WTC11 (cell line): ENCODE data around the gene LMAN2. TPM values are rescaled to one million over a fixed set of nuclear protein-coding genes. Genes with fewer than 3 reads are reported as not detected.

Source experiments
- AR ChIP-seq: fragments of 250-450 bp; sonication (Bioruptor Pico); IDR thresholded peaks from 2 replicates; pipeline ENCODE4 v1.9.0; 2021; ENCODE audit warnings: mild to moderate bottlenecking
- ATF1 ChIP-seq: sonication (generic); formaldehyde crosslinking; IDR thresholded peaks from 2 replicates; pipeline ENCODE4 v1.8.1; 2023; ENCODE audit warnings: mild to moderate bottlenecking, moderate library complexity, missing genetic modification reagents
- CREM ChIP-seq: sonication (generic); formaldehyde crosslinking; IDR thresholded peaks from 2 replicates; pipeline ENCODE4 v1.8.1; 2022; ENCODE audit warnings: mild to moderate bottlenecking, missing genetic modification reagents, moderate library complexity
- CTCF ChIP-seq: fragments of 200-600 bp; IDR thresholded peaks from 2 replicates; pipeline ENCODE4 v1.8.0; 2022; ENCODE audit warnings: antibody characterized with exemption
- FOXK1 ChIP-seq: sonication (generic); formaldehyde crosslinking; IDR thresholded peaks from 2 replicates; pipeline ENCODE4 v1.8.0; 2022; ENCODE audit warnings: mild to moderate bottlenecking, moderate library complexity, missing genetic modification reagents
- HMGA2 ChIP-seq: fragments of 250-450 bp; sonication (Bioruptor Pico); IDR thresholded peaks from 2 replicates; pipeline ENCODE4 v1.4.0; 2021; ENCODE audit warnings: mild to moderate bottlenecking, moderate library complexity
- IRF1 ChIP-seq: sonication (generic); formaldehyde crosslinking; IDR thresholded peaks from 2 replicates; pipeline ENCODE4 v1.8.0; 2023; ENCODE audit warnings: missing genetic modification reagents
- JAZF1 ChIP-seq: fragments of 250-450 bp; sonication (Bioruptor Pico); IDR thresholded peaks from 2 replicates; pipeline ENCODE4 v1.9.0; 2021; ENCODE audit warnings: moderate library complexity, mild to moderate bottlenecking, inconsistent platforms
- MLX ChIP-seq: sonication (generic); formaldehyde crosslinking; IDR thresholded peaks from 2 replicates; pipeline ENCODE4 v1.8.1; 2023; ENCODE audit warnings: mild to moderate bottlenecking, missing genetic modification reagents, moderate library complexity
- NFYB ChIP-seq: sonication (generic); formaldehyde crosslinking; conservative IDR thresholded peaks from 2 replicates; pipeline ENCODE4 v1.8.0; 2022; ENCODE audit warnings: low read depth, missing genetic modification reagents
- NR2C2 ChIP-seq: sonication (generic); formaldehyde crosslinking; IDR thresholded peaks from 2 replicates; pipeline ENCODE4 v1.8.0; 2022; ENCODE audit warnings: mild to moderate bottlenecking, missing genetic modification reagents
- PRDM15 ChIP-seq: sonication (generic); formaldehyde crosslinking; IDR thresholded peaks from 2 replicates; pipeline ENCODE4 v1.8.0; 2022; ENCODE audit warnings: missing genetic modification reagents
- PRRX2 ChIP-seq: fragments of 250-450 bp; sonication (Bioruptor Pico); IDR thresholded peaks from 2 replicates; pipeline ENCODE4 v1.8.0; 2021; ENCODE audit warnings: mild to moderate bottlenecking
- RORB ChIP-seq: fragments of 250-450 bp; sonication (Bioruptor Pico); IDR thresholded peaks from 2 replicates; pipeline ENCODE4 v1.9.0; 2021; ENCODE audit warnings: mild to moderate bottlenecking
- SMAD3 ChIP-seq: sonication (generic); formaldehyde crosslinking; IDR thresholded peaks from 2 replicates; pipeline ENCODE4 v1.8.0; 2022; ENCODE audit warnings: missing genetic modification reagents, mild to moderate bottlenecking, borderline replicate concordance
- SOX15 ChIP-seq: fragments of 250-450 bp; sonication (Bioruptor Pico); IDR thresholded peaks from 2 replicates; pipeline ENCODE4 v1.9.0; 2021; ENCODE audit warnings: mild to moderate bottlenecking
- TCF7 ChIP-seq: sonication (generic); formaldehyde crosslinking; IDR thresholded peaks from 2 replicates; pipeline ENCODE4 v1.8.0; 2022; ENCODE audit warnings: mild to moderate bottlenecking, low read depth, missing genetic modification reagents, moderate library complexity
- TEAD1 ChIP-seq: sonication (generic); formaldehyde crosslinking; IDR thresholded peaks from 2 replicates; pipeline ENCODE4 v1.8.0; 2022; ENCODE audit warnings: mild to moderate bottlenecking, missing genetic modification reagents
- ZNF138 ChIP-seq: sonication (generic); formaldehyde crosslinking; conservative IDR thresholded peaks from 2 replicates; pipeline ENCODE4 v1.8.1; 2022; ENCODE audit warnings: mild to moderate bottlenecking, moderate library complexity, missing genetic modification reagents
- ZNF263 ChIP-seq: sonication (generic); formaldehyde crosslinking; IDR thresholded peaks from 2 replicates; pipeline ENCODE4 v1.8.1; 2022; ENCODE audit warnings: low read depth, mild to moderate bottlenecking, moderate library complexity, missing genetic modification reagents
- ZNF281 ChIP-seq: sonication (generic); formaldehyde crosslinking; IDR thresholded peaks from 2 replicates; pipeline ENCODE4 v1.8.0; 2023; ENCODE audit warnings: mild to moderate bottlenecking, missing genetic modification reagents
- ZNF423 ChIP-seq: fragments of 250-450 bp; sonication (Bioruptor Pico); IDR thresholded peaks from 2 replicates; pipeline ENCODE4 v2.1.2; 2022; ENCODE audit warnings: mild to moderate bottlenecking, moderate library complexity
- ZNF671 ChIP-seq: fragments of 250-450 bp; sonication (Bioruptor Pico); IDR thresholded peaks from 2 replicates; pipeline ENCODE4 v1.8.0; 2021; ENCODE audit warnings: mild to moderate bottlenecking
- total RNA-seq: library from RNA; stranded (reverse); gene quantifications from 3 replicates; pipeline ENCODE4 v1.2.3, GENCODE V29; 2021
- TF ChIP-seq, protein P1 (sequence below): sonication (generic); formaldehyde crosslinking; IDR thresholded peaks from 2 replicates; pipeline ENCODE4 v1.8.1; 2022; ENCODE audit warnings: low read depth, missing genetic modification reagents, borderline replicate concordance

The LMAN2 gene
- total RNA-seq, 1 experiment from 2014 or later = 162 TPM

GRCh38 chr5:177303121-177303924 is 48.1 kb downstream of the LMAN2 start, which contains the start of the genes PRELID1 and RAB24 (continued):
- TF ChIP-seq NR2C2 = no peak
- TF ChIP-seq FOXK1 (CRISPR knock-in tag) = no peak; the same call in 1 of the 2 replicates
- TF ChIP-seq ZNF263 (CRISPR knock-in tag) = 0 out of 2 replicates have a peak, but pooled peaks have one; percentile 42
- TF ChIP-seq ZNF138 = no peak
- TF ChIP-seq NFYB (CRISPR knock-in tag) = no peak; the same call in 1 of the 2 replicates
- TF ChIP-seq IRF1 = no peak
- TF ChIP-seq, protein P1, sequence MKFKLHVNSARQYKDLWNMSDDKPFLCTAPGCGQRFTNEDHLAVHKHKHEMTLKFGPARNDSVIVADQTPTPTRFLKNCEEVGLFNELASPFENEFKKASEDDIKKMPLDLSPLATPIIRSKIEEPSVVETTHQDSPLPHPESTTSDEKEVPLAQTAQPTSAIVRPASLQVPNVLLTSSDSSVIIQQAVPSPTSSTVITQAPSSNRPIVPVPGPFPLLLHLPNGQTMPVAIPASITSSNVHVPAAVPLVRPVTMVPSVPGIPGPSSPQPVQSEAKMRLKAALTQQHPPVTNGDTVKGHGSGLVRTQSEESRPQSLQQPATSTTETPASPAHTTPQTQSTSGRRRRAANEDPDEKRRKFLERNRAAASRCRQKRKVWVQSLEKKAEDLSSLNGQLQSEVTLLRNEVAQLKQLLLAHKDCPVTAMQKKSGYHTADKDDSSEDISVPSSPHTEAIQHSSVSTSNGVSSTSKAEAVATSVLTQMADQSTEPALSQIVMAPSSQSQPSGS (CRISPR knock-in tag) = no peak
- TF ChIP-seq PRRX2 (CRISPR knock-in tag) = no peak
- TF ChIP-seq MLX (CRISPR knock-in tag) = 0 out of 2 replicates have a peak, but pooled peaks have one; percentile 82
- TF ChIP-seq SOX15 (CRISPR knock-in tag) = no peak
- no peak for TF ChIP-seq ZNF281 (CRISPR knock-in tag)
- TF ChIP-seq ZNF423 = no peak
- no peak; the same call in 1 of the 2 replicates for TF ChIP-seq PRDM15 (CRISPR knock-in tag)
- TF ChIP-seq RORB = no peak
- no peak for TF ChIP-seq TEAD1 (CRISPR knock-in tag)
- TF ChIP-seq JAZF1 (CRISPR knock-in tag) = no peak
- peak; percentile 90 for TF ChIP-seq CREM (CRISPR knock-in tag)
- TF ChIP-seq CTCF = no peak
- TF ChIP-seq HMGA2 = no peak
- no peak for TF ChIP-seq ATF1 (CRISPR knock-in tag)
- no peak for TF ChIP-seq ZNF671 (CRISPR knock-in tag)
- TF ChIP-seq AR (CRISPR knock-in tag) = no peak
- TF ChIP-seq TCF7 (CRISPR knock-in tag) = peak; percentile 65; the same call in 1 of the 2 replicates
- TF ChIP-seq SMAD3 = peak; percentile 65; the same call in 1 of the 2 replicates
